Adrenal gland (tissue), 12 donors: ENCODE data around the gene BSND. TPM values are rescaled to one million over a fixed set of nuclear protein-coding genes. Genes with fewer than 3 reads are reported as not detected.
A peak's percentile ranks its signal among the peaks of the same experiment; 100 is the strongest.

Experiments
- DNase-seq, 7 donors: peaks; one replicate each; pipeline ENCODE4 v3.0.0-alpha.2; 2019 to 2020
- H3K27ac ChIP-seq, 5 donors: fragments of 200-600 bp; sonication (generic) in 4 of 5; 1 replicate in 3 of 5; 2 replicates in 2 of 5; pipeline versions ENCODE4 v1.5.1 to v1.8.0; 2016 to 2020; ENCODE audit warnings: mild to moderate bottlenecking in 1 of 5
- H3K27me3 ChIP-seq: fragments of 200-600 bp; 2 replicates; pipeline ENCODE4 v1.8.0; 2021
- H3K36me3 ChIP-seq, 2 donors: fragments of 200-600 bp; replicated peaks in 1 of 2; 1 replicate in 1 of 2; 2 replicates in 1 of 2; pipeline versions ENCODE4 v1.5.1 to v1.8.0; 2018 to 2022
- H3K4me1 ChIP-seq, 2 donors: fragments of 200-600 bp; replicated peaks in 1 of 2; 1 replicate in 1 of 2; 2 replicates in 1 of 2; pipeline versions ENCODE4 v1.5.1 to v1.8.0; 2018 to 2021
- H3K4me3 ChIP-seq, 4 donors: fragments of 200-600 bp; sonication (generic) in 3 of 4; one replicate each; pipeline ENCODE4 v1.5.1; 2016 to 2018
- H3K9me3 ChIP-seq, 3 donors: fragments of 200-600 bp; sonication (generic) in 1 of 3; replicated peaks in 1 of 3; 1 replicate in 2 of 3; 2 replicates in 1 of 3; pipeline versions ENCODE4 v1.5.1 to v1.8.0; 2016 to 2021
- CTCF ChIP-seq, 6 experiments: fragments of 450-650 bp in 4 of 6; fragments of 200-600 bp in 2 of 6; sonication (generic) in 1 of 6; IDR thresholded peaks; 1 replicate in 5 of 6; 2 replicates in 1 of 6; pipeline versions ENCODE4 v1.5.1 to v1.8.0; 2016 to 2021; ENCODE audit warnings: antibody characterized with exemption in 6 of 6, mild to moderate bottlenecking in 2 of 6, moderate library complexity in 1 of 6
- POLR2A ChIP-seq, 2 donors: fragments of 450-650 bp; IDR thresholded peaks; one replicate each; pipeline ENCODE4 v1.6.1; 2017; ENCODE audit warnings: antibody characterized with exemption in 2 of 2, mild to moderate bottlenecking in 2 of 2, moderate library complexity in 1 of 2
- WGBS, 4 donors: extraction: QIAGEN DNeasy Blood & Tissue Kit in 2 of 4; methylation state at CpG; one replicate each; pipeline versions ENCODE4 v1.1.5 to v1.1.7; 2013 to 2017; 5-methylcytosine and 5-hydroxymethylcytosine counted together
- intact Hi-C, 2 donors: fragments of 100-400 bp; cut with DNase I; formaldehyde crosslinking; loops; one replicate each; pipeline versions ENCODE4 v1.14.1 to v1.15.0; 2022 to 2023
- polyA plus RNA-seq, 3 donors: library from polyadenylated mRNA; stranded (reverse); fragments of 200-250 nt in 2 of 3; fragments of 350-450 nt in 1 of 3; fragmentation: Illumina TruSeq in 1 of 3; extraction: RNeasy Lipid Tissue Mini Kit (QIAGEN cat#74804) in 1 of 3; gene quantifications; one replicate each; pipeline ENCODE4 v1.2.3, GENCODE V29; 2013 to 2014
- total RNA-seq, 9 donors: library from RNA; depleted of rRNA in 4 of 9; stranded (reverse); fragments of >200 nt in 4 of 9; fragments of 120-200 nt in 1 of 9; fragmentation: NEBNext Ultra II Directional in 1 of 9; extraction: Animal tissue kit (Norgen Biotek cat#: 25700) in 1 of 9; gene quantifications; one replicate each; pipeline versions ENCODE4 v1.1.0 to v1.2.4, GENCODE V29; 2013 to 2023
- donor health status: healthy with polysubstance abuse.
- donor health status: Bipolar disorder and iron deficiency.
- donor health status: DM: yes; HTN: yes; CAD: no.
- donor health status: DM: no; HTN: no; CAD: no.
- donor health status: DM: no; HTN: no; CAD: no.
- donor health status: DM: yes; HTN: yes; CAD: no.

BSND gene
- total and polyA plus RNA-seq, 12 donors: 0.04 to 0.44 (median 0.08) TPM; not detected in 9

DNA sequence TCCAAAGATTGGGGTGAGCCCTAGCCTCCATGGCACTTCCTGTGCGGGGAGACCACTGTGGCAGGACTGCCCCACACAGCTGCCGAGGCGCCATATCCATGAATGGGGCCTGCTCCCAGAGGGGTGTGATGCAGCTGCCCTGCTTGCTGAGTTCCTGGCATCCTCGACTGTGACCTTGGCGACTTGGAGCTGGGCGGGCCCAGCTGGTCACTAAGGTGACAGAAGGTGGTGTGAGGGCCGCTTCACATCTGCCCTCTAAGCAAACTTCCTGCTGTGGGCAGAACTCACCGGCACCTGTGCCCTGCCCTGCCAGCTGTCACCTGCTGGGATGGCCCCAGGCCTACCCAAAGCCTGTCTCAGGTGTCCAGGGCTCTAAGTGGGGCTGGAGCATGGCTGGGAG lies 9.3 kb upstream of the BSND start:
- no peaks in the 10 kb centered on the region for H3K27me3 ChIP-seq
- intact Hi-C loops: no loop called here
- TF ChIP-seq CTCF (IDR thresholded peaks at IDR 0.05): no peak
- no peak for TF ChIP-seq POLR2A (IDR thresholded peaks at IDR 0.05)
- peaks cover 8 to 12% of the 10 kb centered on the region in 2 donors for H3K4me1 ChIP-seq
- no peaks in the 10 kb centered on the region for H3K9me3 ChIP-seq
- DNase-seq: peak; percentile 58 to 90 (median 84)
- H3K4me3 ChIP-seq: no peak overlapping the region
- 17 to 62% (median 39%) methylated on average over 3 to 8 of the region's 8 CpGs for WGBS, 4 donors
- H3K27ac ChIP-seq: peak overlapping the region in 2 of 5 donors; percentile 18 to 56
- H3K36me3 ChIP-seq: no peaks in the 10 kb centered on the region

GRCh38 chr1:54989968-54990810 lies 8.5 kb upstream of the BSND start:
- H3K36me3 ChIP-seq: no peaks in the 10 kb centered on the region
- H3K9me3 ChIP-seq: no peaks in the 10 kb centered on the region
- 58 to 71% (median 67%) methylated on average over 7 to 13 of the region's 13 CpGs for WGBS, 4 donors
- H3K27me3 ChIP-seq: no peaks in the 10 kb centered on the region
- peak overlapping the region in 2 of 5 donors; percentile 18 to 56 for H3K27ac ChIP-seq
- no peak overlapping the region for H3K4me3 ChIP-seq
- peak in 6 of 7 donors; percentile 19 to 69 (median 47) for DNase-seq
- no peak for TF ChIP-seq POLR2A (IDR thresholded peaks at IDR 0.05)
- TF ChIP-seq CTCF (IDR thresholded peaks at IDR 0.05): no peak
- peaks cover 8 to 15% of the 10 kb centered on the region in 2 donors for H3K4me1 ChIP-seq
- intact Hi-C loops: no loop called here

DNA sequence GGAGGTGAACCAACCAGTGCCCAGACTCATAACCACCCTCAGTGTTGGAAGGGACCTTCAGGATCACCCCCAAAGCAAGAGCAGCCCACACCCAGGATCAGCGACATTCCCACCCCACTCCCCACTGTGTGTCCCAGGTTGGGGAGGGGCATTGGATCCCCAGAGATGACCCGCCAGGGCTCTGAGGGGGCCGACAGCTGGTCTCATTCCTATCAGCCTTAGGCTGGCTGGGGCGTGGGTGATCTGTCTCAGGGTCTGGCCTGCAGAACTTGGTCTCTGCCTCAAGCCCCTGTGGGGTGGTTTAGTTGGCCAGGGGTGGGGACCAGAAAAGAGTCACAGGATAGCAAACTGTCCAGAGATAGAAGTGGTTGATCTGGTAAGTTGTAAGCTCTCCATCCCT lies 7.8 kb upstream of the BSND start:
- Histone ChIP-seq H3K27me3 (no peaks in the 10 kb centered on the region), H3K4me3 (no peak overlapping the region), H3K4me1 (peaks cover 8 to 15% of the 10 kb centered on the region in 2 donors), H3K36me3 (no peaks in the 10 kb centered on the region), H3K9me3 (no peaks in the 10 kb centered on the region), H3K27ac (peak overlapping the region in 1 of 5 donors; percentile 56)
- TF ChIP-seq POLR2A (IDR thresholded peaks at IDR 0.05): no peak
- TF ChIP-seq CTCF (IDR thresholded peaks at IDR 0.05): no peak
- WGBS, 4 donors: 67 to 81% (median 71%) methylated on average over 3 to 4 of the region's 4 CpGs
- intact Hi-C loops: no loop called here
- no peak for DNase-seq

GRCh38 chr1:54991939-54992338 lies 6.8 kb upstream of the BSND start:
- no peak overlapping the region for H3K4me3 ChIP-seq
- H3K27me3 ChIP-seq: peaks cover 4% of the 10 kb centered on the region
- WGBS, 4 donors: 67 to 77% (median 72%) methylated on average over 5 to 12 of the region's 12 CpGs
- TF ChIP-seq CTCF (IDR thresholded peaks at IDR 0.05): no peak
- no peak for TF ChIP-seq POLR2A (IDR thresholded peaks at IDR 0.05)
- H3K36me3 ChIP-seq: no peaks in the 10 kb centered on the region
- no peak for DNase-seq
- no peaks in the 10 kb centered on the region for H3K9me3 ChIP-seq
- H3K27ac ChIP-seq: no peak overlapping the region
- intact Hi-C loops: no loop called here
- peaks cover 8 to 23% of the 10 kb centered on the region in 2 donors for H3K4me1 ChIP-seq
